ENCODE measurements around the gene PCDHGB2.
"Not testable (repeated sequence)": the region's sequence is repeated elsewhere in the genome, so short reads cannot be mapped to it uniquely, and the experiment has no call there.

The PCDHGB2 gene

GRCh38 chr5:141351591-141351990 lies 8.2 kb upstream of the PCDHGB2 start:
- no peak for DNase-seq

GRCh38 chr5:141354900-141355469 lies 4.8 kb upstream of the PCDHGB2 start, which contains the start of gene PCDHGA4:
Gene PCDHGA4, plus strand, starts transcription at chr5:141355021. Its CDS starts 87 bp downstream, at chr5:141355108.
- no peak for DNase-seq

- DNase-seq, result no peak
Observed at GRCh38 chr5:141355641-141356040, 4.2 kb upstream of the PCDHGB2 start.

- no peak for DNase-seq
Observed at GRCh38 chr5:141356133-141356532, 3.7 kb upstream of the PCDHGB2 start.

GRCh38 chr5:141356950-141357349 lies 2.8 kb upstream of the PCDHGB2 start:
- no peak for DNase-seq

- DNase-seq, result no peak
Observed at GRCh38 chr5:141360685-141361084, 891 bp downstream of the PCDHGB2 start.

- no peak for DNase-seq
Observed at GRCh38 chr5:141362719-141363118, 2.9 kb downstream of the PCDHGB2 start.

- DNase-seq, result no peak
Observed at GRCh38 chr5:141363952-141364660, 4.3 kb downstream of the PCDHGB2 start, which contains the start of gene PCDHGA5. Gene PCDHGA5, plus strand, starts transcription at chr5:141364162. Its CDS starts 169 bp downstream, at chr5:141364331.

- DNase-seq, result no peak
Observed at GRCh38 chr5:141366016-141366896, 6.5 kb downstream of the PCDHGB2 start.

- DNase-seq, result no peak
Observed at GRCh38 chr5:141369994-141370848, 10.4 kb downstream of the PCDHGB2 start, which contains the start of gene PCDHGB3. Gene PCDHGB3, plus strand, starts transcription at chr5:141370242. Its CDS starts 153 bp downstream, at chr5:141370395.

- no peak for DNase-seq
Observed at GRCh38 chr5:141371572-141372475, 12.0 kb downstream of the PCDHGB2 start.

GRCh38 chr5:141373673-141374317 lies 14.0 kb downstream of the PCDHGB2 start, which contains the start of gene PCDHGA6:
Gene PCDHGA6, plus strand, starts transcription at chr5:141373891. Its CDS starts 193 bp downstream, at chr5:141374084.
- no peak for DNase-seq

GRCh38 chr5:141374627-141375026 lies 14.8 kb downstream of the PCDHGB2 start:
- no peak for DNase-seq

- not testable (repeated sequence) for DNase-seq
Observed at GRCh38 chr5:141375444-141376155, 15.8 kb downstream of the PCDHGB2 start.

- no peak for DNase-seq
Observed at GRCh38 chr5:141382469-141383294, 22.9 kb downstream of the PCDHGB2 start, which contains the start of gene PCDHGA7. Gene PCDHGA7, plus strand, starts transcription at chr5:141382742. Its CDS starts 158 bp downstream, at chr5:141382900.

GRCh38 chr5:141383345-141383744 lies 23.6 kb downstream of the PCDHGB2 start:
- no peak for DNase-seq

GRCh38 chr5:141384471-141385267 lies 24.9 kb downstream of the PCDHGB2 start:
- DNase-seq, result no peak

Measured in GOT3 (cell line).